Keratinocyte (primary cell): ENCODE measurements around the gene BTRC. TPM values are rescaled to one million over a fixed set of nuclear protein-coding genes. Genes with fewer than 3 reads are reported as not detected.
"Not testable (repeated sequence)": the region's sequence is repeated elsewhere in the genome, so short reads cannot be mapped to it uniquely, and the experiment has no call there.

Experiments
- DNase-seq: peaks from one replicate; pipeline ENCODE4 v3.0.0-alpha.2; 2011; ENCODE audit warnings: low read depth, missing footprints, low spot score
- FAIRE-seq: peaks from 2 replicates; lab custom pipeline; 2011; peaks lifted over from hg19 to GRCh38; lab: Jason Lieb, UNC
- H2AFZ ChIP-seq: 2 replicates; pipeline ENCODE4 v1.6.0; 2012; ENCODE audit warnings: low read length, control low read depth, inconsistent platforms; ENCODE audit not compliant: control insufficient read depth
- H3K27ac ChIP-seq: 2 replicates; pipeline ENCODE4 v1.5.1; 2011; ENCODE audit warnings: low read length; ENCODE audit not compliant: control insufficient read depth, insufficient read depth
- H3K27me3 ChIP-seq: 3 replicates; pipeline ENCODE4 v1.6.0; 2011; ENCODE audit warnings: low read length; ENCODE audit not compliant: control insufficient read depth, insufficient read depth; ENCODE audit errors: extremely low read depth
- H3K36me3 ChIP-seq, 2 experiments: 2 replicates in 1 of 2; 3 replicates in 1 of 2; pipeline ENCODE4 v1.5.1; 2011; ENCODE audit warnings: low read length in 2 of 2, mild to moderate bottlenecking in 1 of 2; ENCODE audit not compliant: control insufficient read depth in 2 of 2, insufficient read depth in 2 of 2; ENCODE audit errors: extremely low read depth in 1 of 2
- H3K4me1 ChIP-seq: 3 replicates; pipeline ENCODE4 v1.5.1; 2011; ENCODE audit warnings: low read length; ENCODE audit not compliant: control insufficient read depth, insufficient read depth; ENCODE audit errors: extremely low read depth
- H3K4me2 ChIP-seq: 3 replicates; pipeline ENCODE4 v1.6.0; 2011; ENCODE audit warnings: low read depth, low read length; ENCODE audit not compliant: control insufficient read depth, insufficient read depth; ENCODE audit errors: extremely low read depth
- H3K4me3 ChIP-seq, 3 experiments: fragments of 200-600 bp in 1 of 3; sonication (generic) in 1 of 3; 2 replicates in 2 of 3; 3 replicates in 1 of 3; pipeline ENCODE4 v1.5.1; 2011 to 2016; ENCODE audit warnings: low read length in 3 of 3, mild to moderate bottlenecking in 3 of 3, control low read depth in 2 of 3, inconsistent platforms in 1 of 3, low read depth in 1 of 3, mixed read lengths in 1 of 3, mixed run types in 1 of 3, moderate library complexity in 1 of 3; ENCODE audit not compliant: control insufficient read depth in 2 of 3, insufficient read depth in 2 of 3; ENCODE audit errors: extremely low read depth in 1 of 3
- H3K79me2 ChIP-seq: 2 replicates; pipeline ENCODE4 v1.6.0; 2012; ENCODE audit warnings: low read length; ENCODE audit not compliant: control insufficient read depth, insufficient read depth
- H3K9ac ChIP-seq: 3 replicates; pipeline ENCODE4 v1.6.0; 2011; ENCODE audit warnings: low read length; ENCODE audit not compliant: control insufficient read depth, insufficient read depth; ENCODE audit errors: extremely low read depth
- H3K9me1 ChIP-seq: 3 replicates; pipeline ENCODE4 v1.6.0; 2011; ENCODE audit warnings: low read length; ENCODE audit not compliant: control insufficient read depth, insufficient read depth; ENCODE audit errors: extremely low read depth
- H3K9me3 ChIP-seq: 2 replicates; pipeline ENCODE4 v1.5.1; 2012; ENCODE audit warnings: low read depth, low read length; ENCODE audit not compliant: control insufficient read depth
- H4K20me1 ChIP-seq: 3 replicates; pipeline ENCODE4 v1.6.0; 2011; ENCODE audit warnings: low read length; ENCODE audit not compliant: control insufficient read depth, insufficient read depth; ENCODE audit errors: extremely low read depth
- CTCF ChIP-seq, 3 experiments: IDR thresholded peaks in 1 of 3; conservative IDR thresholded peaks in 1 of 3; optimal IDR thresholded peaks in 1 of 3; 2 replicates in 2 of 3; 3 replicates in 1 of 3; pipeline versions ENCODE3 to v1.5.1; 2011; ENCODE audit warnings: low read length in 3 of 3, mild to moderate bottlenecking in 3 of 3, moderate library complexity in 2 of 3, control low read depth in 1 of 3, inconsistent platforms in 1 of 3; ENCODE audit not compliant: insufficient read depth in 2 of 3; ENCODE audit errors: extremely low read depth in 1 of 3
- EZH2 ChIP-seq: IDR thresholded peaks from one replicate; pipeline ENCODE4 v1.6.1; 2012; ENCODE audit warnings: inconsistent platforms, mild to moderate bottlenecking, low read length, moderate library complexity
- dilution Hi-C: fragments of 300-500 bp; cut with MboI; formaldehyde crosslinking; loops from one replicate; pipeline ENCODE4 v1.7.0; 2020; ENCODE audit warnings: low sequenced_read_pairs; ENCODE audit not compliant: extremely low pct_ligation_motif_present
- polyA plus RNA-seq, 5 experiments: library from polyadenylated mRNA; depleted of rRNA in 3 of 5; stranded (reverse) in 3 of 5; stranded (forward) in 1 of 5; unstranded in 1 of 5; fragments of >200 nt; gene quantifications; 1 replicate in 1 of 5; 2 replicates in 3 of 5; 3 replicates in 1 of 5; pipeline versions ENCODE4 v1.2.1 to v1.2.3, GENCODE V29; 2011 to 2012; ENCODE audit warnings: missing spikeins in 2 of 5, low read depth in 1 of 5, low replicate concordance in 1 of 5

BTRC gene
- polyA plus RNA-seq, 1 donor (not counting 4 experiments of a cell fraction or from before 2014, with no cell fraction given), result 21.7 TPM

GRCh38 chr10:101322266-101323108 is 31.5 kb upstream of the BTRC start:
- H3K4me1 ChIP-seq, result peaks cover 5% of the 10 kb centered on the region
- no peak overlapping the region for H3K27ac ChIP-seq
- no peak overlapping the region for H3K4me2 ChIP-seq
- H3K36me3 ChIP-seq, result no peaks in the 10 kb centered on the region
- no peaks in the 10 kb centered on the region for H3K9me1 ChIP-seq
- peaks cover 24% of the 10 kb centered on the region for H3K27me3 ChIP-seq
- peaks cover under 1% of the 10 kb centered on the region for H3K9me3 ChIP-seq
- no peak overlapping the region for H2AFZ ChIP-seq
- H3K9ac ChIP-seq, result no peak overlapping the region
- TF ChIP-seq CTCF (optimal IDR thresholded peaks at IDR 0.05 in 1 of 3, IDR thresholded peaks at IDR 0.05 in 1 of 3, conservative IDR thresholded peaks at IDR 0.05 in 1 of 3; ENCODE audit: extremely low read depth in 1 of 3, insufficient read depth in 2 of 3, low read length in 3 of 3) (no peak), EZH2 (no peak)
- dilution Hi-C loops, result no loop called here
- H3K4me3 ChIP-seq, result no peak overlapping the region
- FAIRE-seq (no peak), DNase-seq (no peak)
- no peaks in the 10 kb centered on the region for H4K20me1 ChIP-seq
- H3K79me2 ChIP-seq, result no peaks in the 10 kb centered on the region

GRCh38 chr10:101323495-101323894 is 30.5 kb upstream of the BTRC start:
- Histone ChIP-seq H2AFZ (no peak overlapping the region), H3K27ac (no peak overlapping the region), H3K36me3 (no peaks in the 10 kb centered on the region), H3K27me3 (peaks cover 24% of the 10 kb centered on the region), H3K9ac (no peak overlapping the region), H3K4me2 (no peak overlapping the region), H3K4me3 (no peak overlapping the region), H3K9me3 (peaks cover 2% of the 10 kb centered on the region), H3K79me2 (no peaks in the 10 kb centered on the region), H4K20me1 (no peaks in the 10 kb centered on the region), H3K9me1 (no peaks in the 10 kb centered on the region), H3K4me1 (peaks cover 5% of the 10 kb centered on the region)
- FAIRE-seq, result no peak
- DNase-seq, result no peak
- no peak for TF ChIP-seq EZH2
- no peak for TF ChIP-seq CTCF (optimal IDR thresholded peaks at IDR 0.05 in 1 of 3, IDR thresholded peaks at IDR 0.05 in 1 of 3, conservative IDR thresholded peaks at IDR 0.05 in 1 of 3; ENCODE audit: extremely low read depth in 1 of 3, insufficient read depth in 2 of 3, low read length in 3 of 3)
- dilution Hi-C loops, result no loop called here

- peaks cover 23% of the 10 kb centered on the region for H3K27me3 ChIP-seq
- H3K4me1 ChIP-seq, DNase-seq, H2AFZ ChIP-seq, H3K36me3 ChIP-seq, FAIRE-seq, H3K4me2 ChIP-seq, H3K79me2 ChIP-seq, H3K27ac ChIP-seq, dilution Hi-C loops, H3K9me1 ChIP-seq, H3K9me3 ChIP-seq, H3K9ac ChIP-seq, H3K4me3 ChIP-seq, H4K20me1 ChIP-seq: not testable (repeated sequence)
Measured at GRCh38 chr10:101327454-101327853, 26.5 kb upstream of the BTRC start.
